ENCODE results near the gene WWP2.
"Not testable (repeated sequence)": the region's sequence is repeated elsewhere in the genome, so short reads cannot be mapped to it uniquely, and the experiment has no call there.

Gene WWP2

GRCh38 chr16:69937465-69937951, 175.4 kb downstream of the WWP2 start:
- Histone ChIP-seq H3K4me1 (peaks cover 69% of the 10 kb centered on the region), H3K27me3 (no peaks in the 10 kb centered on the region), H3K4me3 (no peak overlapping the region), H3K4me2 (no peak overlapping the region), H3K36me3 (peaks cover 96% of the 10 kb centered on the region), H3K9ac (no peak overlapping the region), H3K27ac (no peak overlapping the region), H3K9me3 (no peaks in the 10 kb centered on the region), H4K20me1 (no peaks in the 10 kb centered on the region)
- no peak for TF ChIP-seq Cebpa-rat (IDR thresholded peaks at IDR 0.05)

DNA sequence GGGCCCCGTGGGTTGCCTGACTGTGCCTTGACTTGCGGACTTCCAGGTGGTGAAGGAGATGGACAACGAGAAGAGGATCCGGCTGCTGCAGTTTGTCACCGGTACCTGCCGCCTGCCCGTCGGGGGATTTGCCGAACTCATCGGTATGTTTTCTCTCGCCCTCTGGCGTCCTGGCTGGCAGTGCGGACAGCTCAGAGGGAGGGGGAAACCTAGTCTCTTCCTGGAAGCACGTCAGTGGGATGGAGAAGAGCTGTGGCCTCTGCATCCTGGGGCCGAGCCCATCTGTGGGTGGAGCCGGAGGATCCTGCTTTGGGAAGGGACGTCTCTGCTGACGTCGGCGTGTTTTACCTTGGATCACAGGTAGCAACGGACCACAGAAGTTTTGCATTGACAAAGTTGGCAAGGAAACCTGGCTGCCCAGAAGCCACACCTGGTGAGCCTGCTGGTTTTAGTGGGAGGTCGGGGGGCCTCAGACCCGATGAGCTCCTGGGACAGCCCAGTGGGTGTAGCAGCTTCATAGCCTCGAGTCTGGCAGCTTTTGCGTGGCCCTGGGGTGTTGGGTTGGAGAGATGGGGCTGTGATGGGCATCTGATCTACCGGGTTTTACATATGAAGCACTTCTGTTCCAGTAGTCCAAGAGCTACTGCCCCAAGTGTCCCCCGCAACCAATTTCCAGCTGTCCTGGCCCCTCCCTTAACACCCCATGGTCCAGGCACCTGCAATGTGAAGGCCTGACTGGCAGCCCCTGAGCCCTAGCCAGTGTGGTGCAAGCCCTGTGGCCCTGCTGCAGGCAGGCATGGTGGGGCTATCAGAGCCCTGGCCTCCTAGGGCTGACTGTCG, 177.1 kb downstream of the WWP2 start:
- peaks cover 81% of the 10 kb centered on the region for H3K36me3 ChIP-seq
- H3K27me3 ChIP-seq = no peaks in the 10 kb centered on the region
- no peak for TF ChIP-seq Cebpa-rat (IDR thresholded peaks at IDR 0.05)
- H3K27ac ChIP-seq = peak overlapping the region; percentile 15; the same call in 1 of the 2 replicates
- H3K9me3 ChIP-seq = no peaks in the 10 kb centered on the region
- no peak overlapping the region for H3K9ac ChIP-seq
- H3K4me2 ChIP-seq = no peak overlapping the region
- H4K20me1 ChIP-seq = no peaks in the 10 kb centered on the region
- no peak overlapping the region for H3K4me3 ChIP-seq
- peaks cover 61% of the 10 kb centered on the region for H3K4me1 ChIP-seq

- Histone ChIP-seq H3K27ac (peak overlapping the region; percentile 18), H3K4me2 (no peak overlapping the region), H3K4me1 (peaks cover 53% of the 10 kb centered on the region), H3K4me3 (no peak overlapping the region), H3K9me3 (no peaks in the 10 kb centered on the region), H3K36me3 (peaks cover 73% of the 10 kb centered on the region), H3K9ac (no peak overlapping the region), H4K20me1 (no peaks in the 10 kb centered on the region), H3K27me3 (no peaks in the 10 kb centered on the region)
- no peak for TF ChIP-seq Cebpa-rat (IDR thresholded peaks at IDR 0.05)
Observed at GRCh38 chr16:69939821-69940585, 177.9 kb downstream of the WWP2 start.

GRCh38 chr16:69940676-69941075, 178.5 kb downstream of the WWP2 start:
- no peaks in the 10 kb centered on the region for H4K20me1 ChIP-seq
- TF ChIP-seq Cebpa-rat (IDR thresholded peaks at IDR 0.05) = no peak
- no peak overlapping the region for H3K9ac ChIP-seq
- H3K4me2 ChIP-seq = no peak overlapping the region
- peak overlapping the region; percentile 18; the same call in 1 of the 2 replicates for H3K27ac ChIP-seq
- no peaks in the 10 kb centered on the region for H3K9me3 ChIP-seq
- peaks cover 66% of the 10 kb centered on the region for H3K36me3 ChIP-seq
- no peaks in the 10 kb centered on the region for H3K27me3 ChIP-seq
- no peak overlapping the region for H3K4me3 ChIP-seq
- peaks cover 46% of the 10 kb centered on the region for H3K4me1 ChIP-seq

DNA sequence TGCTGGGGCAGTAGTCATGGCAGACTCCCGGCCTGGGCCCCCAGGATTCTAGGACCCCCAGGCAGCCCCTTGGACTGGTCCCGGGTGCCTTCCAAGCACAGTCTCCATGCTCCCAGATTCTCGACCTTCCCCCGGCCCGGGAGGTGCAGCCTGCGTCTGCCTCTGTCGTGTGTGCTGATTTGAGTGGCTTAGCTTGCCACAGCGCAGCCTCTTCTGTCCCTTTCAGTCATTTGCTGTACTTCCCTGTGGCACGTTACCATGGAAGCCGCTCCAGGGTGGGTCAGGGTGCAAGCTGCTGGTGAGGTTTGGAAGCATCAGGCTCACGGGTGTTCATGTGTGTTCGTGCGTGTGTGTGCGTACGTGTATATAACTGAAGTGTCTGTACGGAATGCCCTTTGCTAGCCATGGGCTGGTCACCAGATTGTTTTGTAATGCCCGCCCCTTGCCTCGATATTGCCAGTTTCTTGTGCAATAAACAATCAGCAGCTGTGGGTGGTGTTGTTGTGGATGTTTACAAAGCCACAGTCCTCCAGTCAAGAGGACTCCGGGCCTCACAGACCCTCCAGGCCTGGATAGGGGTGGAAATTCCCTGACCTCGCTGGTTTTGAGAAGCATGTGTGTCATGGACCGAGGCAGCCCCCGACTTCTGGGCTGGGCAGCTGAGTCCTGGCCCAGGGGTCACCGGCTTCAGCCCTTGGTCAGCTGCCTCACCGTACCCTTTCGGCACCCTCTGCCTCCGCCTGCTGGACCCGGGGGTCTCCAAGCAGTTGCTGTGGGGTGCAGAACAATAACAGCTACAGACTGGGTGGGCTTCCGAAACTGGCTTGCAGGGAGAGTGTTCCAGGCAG, 179.3 kb downstream of the WWP2 start:
- no peaks in the 10 kb centered on the region for H3K9me3 ChIP-seq
- H3K4me1 ChIP-seq = peaks cover 38% of the 10 kb centered on the region
- peaks cover 58% of the 10 kb centered on the region for H3K36me3 ChIP-seq
- TF ChIP-seq Cebpa-rat (IDR thresholded peaks at IDR 0.05) = no peak
- no peaks in the 10 kb centered on the region for H4K20me1 ChIP-seq
- H3K27me3 ChIP-seq = no peaks in the 10 kb centered on the region
- H3K4me2 ChIP-seq = peak overlapping the region; percentile 67
- H3K9ac ChIP-seq = no peak overlapping the region
- peak overlapping the region; percentile 64; the same call in 1 of the 2 replicates for H3K27ac ChIP-seq
- no peak overlapping the region for H3K4me3 ChIP-seq

DNA sequence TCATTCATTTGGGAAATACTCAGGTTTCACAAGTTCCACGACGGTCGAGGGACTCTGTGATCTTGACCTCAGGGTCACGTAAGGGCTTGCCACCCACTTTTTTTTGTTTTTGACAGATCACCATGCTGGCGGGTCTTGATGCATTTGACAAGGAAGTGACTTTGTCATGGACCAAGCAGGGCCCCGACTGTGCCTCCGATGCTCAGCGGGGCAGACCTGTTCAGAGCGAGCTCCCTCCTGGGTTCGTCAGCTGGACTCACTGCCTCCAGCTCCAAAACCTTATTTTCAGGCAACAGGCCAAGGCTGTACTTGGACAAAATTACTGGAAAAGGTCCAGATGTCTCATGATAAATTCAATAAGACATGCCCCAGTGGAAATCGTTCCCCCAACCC, 180.0 kb downstream of the WWP2 start:
- no peaks in the 10 kb centered on the region for H3K27me3 ChIP-seq
- H3K27ac ChIP-seq = peak overlapping the region; percentile 64
- H3K9me3 ChIP-seq = no peaks in the 10 kb centered on the region
- peak overlapping the region; percentile 67 for H3K4me2 ChIP-seq
- no peaks in the 10 kb centered on the region for H4K20me1 ChIP-seq
- H3K4me1 ChIP-seq = peaks cover 32% of the 10 kb centered on the region
- H3K36me3 ChIP-seq = peaks cover 52% of the 10 kb centered on the region
- TF ChIP-seq Cebpa-rat (IDR thresholded peaks at IDR 0.05) = no peak
- H3K4me3 ChIP-seq = no peak overlapping the region
- H3K9ac ChIP-seq = no peak overlapping the region

DNA sequence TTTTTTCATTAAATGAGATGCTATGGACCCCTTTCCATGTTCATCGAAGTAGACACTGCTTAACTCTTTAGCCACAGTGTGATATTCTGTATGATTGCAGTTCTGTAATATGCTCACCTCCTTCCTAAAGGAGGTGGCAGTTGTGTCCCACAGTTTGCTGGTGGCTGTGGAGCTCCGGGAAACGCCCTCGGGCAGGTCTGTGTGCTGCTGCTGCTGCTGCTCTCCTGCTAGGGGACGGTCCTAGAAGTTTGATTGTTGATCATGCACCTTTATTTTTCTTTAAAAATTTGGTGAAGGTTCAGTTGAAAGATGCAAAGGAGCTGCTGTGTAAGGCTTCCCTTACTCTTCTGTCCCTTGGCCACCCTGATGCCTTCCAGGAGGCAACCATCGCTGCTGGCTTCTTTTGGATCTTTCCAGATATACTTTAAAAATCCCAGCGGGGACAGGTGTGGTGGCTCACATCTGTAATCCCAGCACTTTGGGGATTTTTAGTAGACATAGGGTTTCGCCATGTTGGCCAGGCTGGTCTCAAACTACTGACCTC, 180.6 kb downstream of the WWP2 start:
- no peak overlapping the region for H3K4me3 ChIP-seq
- H3K9me3 ChIP-seq = no peaks in the 10 kb centered on the region
- no peaks in the 10 kb centered on the region for H3K27me3 ChIP-seq
- H4K20me1 ChIP-seq = no peaks in the 10 kb centered on the region
- 0 out of 2 replicates have a peak overlapping the region, but pooled peaks have one; percentile 20 for H3K9ac ChIP-seq
- peak overlapping the region; percentile 64 for H3K27ac ChIP-seq
- H3K4me2 ChIP-seq = peak overlapping the region; percentile 67
- peaks cover 46% of the 10 kb centered on the region for H3K36me3 ChIP-seq
- no peak for TF ChIP-seq Cebpa-rat (IDR thresholded peaks at IDR 0.05)
- peaks cover 30% of the 10 kb centered on the region for H3K4me1 ChIP-seq

DNA sequence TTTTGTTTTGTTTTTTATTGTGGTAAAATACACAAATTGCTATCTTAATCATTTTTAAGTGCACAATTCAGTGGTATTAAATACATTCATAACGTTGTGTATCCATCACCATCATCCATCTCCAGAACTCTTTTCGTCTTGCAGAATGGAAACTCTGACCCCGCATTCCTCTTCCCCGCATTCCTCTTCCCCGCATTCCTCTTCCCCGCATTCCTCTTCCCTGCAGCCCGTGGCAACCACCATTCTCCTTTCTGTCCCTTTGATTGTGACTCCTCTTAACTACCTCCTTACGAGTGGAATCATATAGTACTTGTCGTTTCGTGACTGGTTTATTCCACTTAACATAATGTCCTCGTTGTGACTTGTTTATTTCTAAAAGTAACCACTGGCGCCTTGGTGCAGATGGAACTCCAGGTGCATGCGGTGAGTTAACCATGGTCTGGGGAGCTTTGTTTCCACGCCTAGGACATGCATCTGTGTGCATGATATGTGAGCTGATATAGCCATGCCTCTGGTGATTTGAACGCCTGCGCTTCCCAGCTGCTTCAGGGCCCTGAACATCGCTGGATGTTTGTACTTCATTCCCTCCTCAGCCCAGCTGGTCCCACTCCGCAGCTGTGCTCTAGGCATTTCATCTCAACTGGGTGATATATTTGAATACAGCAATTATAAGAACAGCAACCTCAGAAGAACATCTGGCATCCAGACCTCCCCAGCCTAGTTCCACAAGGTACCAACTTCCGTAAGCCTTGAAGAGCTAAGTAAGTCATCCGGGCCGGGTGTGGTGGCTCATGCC, 181.3 kb downstream of the WWP2 start:
- not testable (repeated sequence) for H4K20me1 ChIP-seq, H3K4me3 ChIP-seq, H3K27me3 ChIP-seq, H3K9me3 ChIP-seq
- peak overlapping the region; percentile 67 for H3K4me2 ChIP-seq
- H3K27ac ChIP-seq = peak overlapping the region; percentile 64
- peaks cover 38% of the 10 kb centered on the region for H3K36me3 ChIP-seq
- H3K9ac ChIP-seq = peak overlapping the region; percentile 20; the same call in 1 of the 2 replicates
- H3K4me1 ChIP-seq = peaks cover 30% of the 10 kb centered on the region

- not testable (repeated sequence) for H3K36me3 ChIP-seq, H3K9me3 ChIP-seq, H3K9ac ChIP-seq, H3K4me2 ChIP-seq, H3K27me3 ChIP-seq, H3K27ac ChIP-seq, H3K4me1 ChIP-seq, H3K4me3 ChIP-seq, H4K20me1 ChIP-seq
Observed at GRCh38 chr16:69950411-69950810, 188.3 kb downstream of the WWP2 start.

DNA sequence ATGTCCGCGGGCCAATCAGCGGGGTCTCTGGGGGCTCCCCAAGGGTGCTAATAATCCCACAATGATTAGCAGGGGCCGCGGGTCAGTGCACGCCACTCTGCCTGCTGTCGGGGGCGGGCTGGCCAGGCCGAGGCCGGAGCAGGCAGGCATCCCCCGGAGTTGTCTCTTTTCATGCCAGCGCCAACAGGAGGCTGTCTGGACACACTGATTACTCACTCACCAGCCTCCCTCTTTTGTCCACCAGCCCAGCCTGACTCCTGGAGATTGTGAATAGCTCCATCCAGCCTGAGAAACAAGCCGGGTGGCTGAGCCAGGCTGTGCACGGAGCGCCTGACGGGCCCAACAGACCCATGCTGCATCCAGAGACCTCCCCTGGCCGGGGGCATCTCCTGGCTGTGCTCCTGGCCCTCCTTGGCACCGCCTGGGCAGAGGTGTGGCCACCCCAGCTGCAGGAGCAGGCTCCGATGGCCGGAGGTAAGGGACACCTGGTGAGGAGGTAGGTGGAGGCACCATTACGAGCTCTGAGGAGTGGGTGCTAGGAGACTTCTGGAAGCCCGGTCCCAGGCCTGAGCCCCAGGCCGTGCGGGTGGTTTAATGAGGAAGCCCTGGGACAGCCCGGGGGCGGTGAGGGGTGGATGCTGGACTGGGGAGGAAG, 189.0 kb downstream of the WWP2 start, which contains the start of gene CLEC18A:
CLEC18A (plus strand) TSS at position 318 of the 655 bp plus-strand sequence; CDS start at position 351, 33 bp downstream.
- H3K4me3 ChIP-seq, H4K20me1 ChIP-seq, H3K4me1 ChIP-seq, H3K4me2 ChIP-seq, H3K9ac ChIP-seq, H3K27ac ChIP-seq, H3K36me3 ChIP-seq, H3K9me3 ChIP-seq, H3K27me3 ChIP-seq: not testable (repeated sequence)

DNA sequence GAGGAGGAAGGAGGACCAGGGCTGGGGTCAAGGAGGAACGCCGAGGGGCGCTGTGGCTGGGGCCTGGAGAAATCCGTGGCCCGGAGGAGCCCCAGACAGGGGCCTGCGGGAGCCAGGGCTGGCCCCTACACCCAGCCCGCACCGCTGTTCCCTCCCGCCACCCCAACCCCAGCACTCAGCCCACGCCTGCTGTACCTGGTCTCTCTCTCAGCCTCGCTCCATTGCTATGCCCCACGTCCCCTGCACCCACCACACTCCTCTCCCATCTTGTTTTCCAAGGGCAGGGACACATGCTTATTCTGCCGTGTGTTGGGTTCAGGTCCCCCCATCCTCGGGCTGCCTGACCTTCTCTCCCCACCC, 189.5 kb downstream of the WWP2 start:
- H3K9ac ChIP-seq, H3K27me3 ChIP-seq, H3K4me3 ChIP-seq, H3K27ac ChIP-seq, H3K4me2 ChIP-seq, H3K9me3 ChIP-seq, H3K4me1 ChIP-seq, H4K20me1 ChIP-seq, H3K36me3 ChIP-seq: not testable (repeated sequence)

GRCh38 chr16:69952116-69952515, 190.0 kb downstream of the WWP2 start:
- not testable (repeated sequence) for H3K4me3 ChIP-seq, H3K27me3 ChIP-seq, H3K9ac ChIP-seq, H3K36me3 ChIP-seq, H3K27ac ChIP-seq, H4K20me1 ChIP-seq, H3K4me1 ChIP-seq, H3K9me3 ChIP-seq, H3K4me2 ChIP-seq

Measured in BLaER1 (cell line).